ENCODE measurements around the gene TNFRSF1A.

TNFRSF1A gene

DNA sequence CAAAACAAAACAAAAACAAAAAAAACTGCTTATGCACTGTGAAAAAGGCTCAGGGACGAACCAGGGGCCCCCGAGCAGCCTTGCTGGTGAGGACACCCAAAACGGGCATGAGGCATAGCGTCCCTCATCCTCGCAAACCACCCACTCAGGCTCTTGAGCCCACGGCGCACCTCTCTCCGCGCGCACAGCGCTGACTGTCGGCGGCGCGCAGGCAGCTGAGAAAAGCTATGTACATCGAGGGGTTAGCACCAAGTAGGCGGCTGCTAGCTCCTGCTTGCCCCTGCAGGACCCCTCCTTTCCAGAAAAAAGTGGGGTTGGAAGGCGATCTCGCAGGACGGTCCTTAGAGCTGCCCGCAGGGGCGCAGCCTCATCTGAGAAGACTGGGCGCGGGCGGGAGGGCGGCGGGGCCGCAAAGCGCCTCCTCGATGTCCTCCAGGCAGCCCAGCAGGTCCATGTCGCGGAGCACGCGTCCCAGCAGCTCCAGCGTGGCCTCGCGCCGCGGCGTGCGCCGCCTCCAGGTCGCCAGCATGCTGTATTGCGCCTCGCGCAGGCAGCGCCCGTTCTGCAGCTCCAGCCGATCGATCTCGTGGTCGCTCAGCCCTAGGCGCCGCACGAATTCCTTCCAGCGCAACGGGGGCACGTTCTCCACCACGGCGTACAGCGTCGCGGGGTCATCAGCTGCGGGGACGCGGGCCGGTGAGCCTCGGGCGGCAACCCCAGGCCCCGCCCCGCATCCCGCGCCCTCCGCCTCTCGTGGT is 12.8 kb downstream of the TNFRSF1A start:
- 0 out of 2 replicates have a peak, but pooled peaks cover 4% of the 10 kb centered on the region for H3F3A ChIP-seq (ENCODE audit: low read depth)
- H3K4me2 ChIP-seq (ENCODE audit: low read depth, low read length, poor library complexity, severe bottlenecking) = no peak overlapping the region
- H2AFZ ChIP-seq (ENCODE audit: low read length) = no peak overlapping the region
- peaks cover 21% of the 10 kb centered on the region for H3K79me2 ChIP-seq (ENCODE audit: insufficient read depth, low read length)
- TF ChIP-seq, protein P1, sequence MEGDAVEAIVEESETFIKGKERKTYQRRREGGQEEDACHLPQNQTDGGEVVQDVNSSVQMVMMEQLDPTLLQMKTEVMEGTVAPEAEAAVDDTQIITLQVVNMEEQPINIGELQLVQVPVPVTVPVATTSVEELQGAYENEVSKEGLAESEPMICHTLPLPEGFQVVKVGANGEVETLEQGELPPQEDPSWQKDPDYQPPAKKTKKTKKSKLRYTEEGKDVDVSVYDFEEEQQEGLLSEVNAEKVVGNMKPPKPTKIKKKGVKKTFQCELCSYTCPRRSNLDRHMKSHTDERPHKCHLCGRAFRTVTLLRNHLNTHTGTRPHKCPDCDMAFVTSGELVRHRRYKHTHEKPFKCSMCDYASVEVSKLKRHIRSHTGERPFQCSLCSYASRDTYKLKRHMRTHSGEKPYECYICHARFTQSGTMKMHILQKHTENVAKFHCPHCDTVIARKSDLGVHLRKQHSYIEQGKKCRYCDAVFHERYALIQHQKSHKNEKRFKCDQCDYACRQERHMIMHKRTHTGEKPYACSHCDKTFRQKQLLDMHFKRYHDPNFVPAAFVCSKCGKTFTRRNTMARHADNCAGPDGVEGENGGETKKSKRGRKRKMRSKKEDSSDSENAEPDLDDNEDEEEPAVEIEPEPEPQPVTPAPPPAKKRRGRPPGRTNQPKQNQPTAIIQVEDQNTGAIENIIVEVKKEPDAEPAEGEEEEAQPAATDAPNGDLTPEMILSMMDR (conservative IDR thresholded peaks at IDR 0.05; ENCODE audit: low read length) = no peak
- no peak for TF ChIP-seq EZH2phosphoT487 (IDR thresholded peaks at IDR 0.05; ENCODE audit: borderline replicate concordance)
- H3K9me3 ChIP-seq (ENCODE audit: insufficient read depth, low read depth, low read length) = no peaks in the 10 kb centered on the region
- peaks cover 64% of the 10 kb centered on the region; the same call in 1 of the 2 replicates for H3K36me3 ChIP-seq (ENCODE audit: insufficient read depth, low read length)
- no peaks in the 10 kb centered on the region for H3K27me3 ChIP-seq (ENCODE audit: insufficient read depth, low read length, poor library complexity, severe bottlenecking)
- no peaks in the 10 kb centered on the region for H3K9me2 ChIP-seq (replicated peaks; ENCODE audit: low read depth, low read length)
- no peak overlapping the region for H3K9ac ChIP-seq (ENCODE audit: low read depth, low read length, poor library complexity, severe bottlenecking)
- H4K20me1 ChIP-seq (ENCODE audit: insufficient read depth, low read length, poor library complexity, severe bottlenecking) = peaks cover 13% of the 10 kb centered on the region
- H3K4me1 ChIP-seq (ENCODE audit: insufficient read depth, low read length, poor library complexity, severe bottlenecking) = peaks cover 3% of the 10 kb centered on the region
- H3K4me3 ChIP-seq (ENCODE audit: low read length, poor library complexity, severe bottlenecking) = no peak overlapping the region

DNA sequence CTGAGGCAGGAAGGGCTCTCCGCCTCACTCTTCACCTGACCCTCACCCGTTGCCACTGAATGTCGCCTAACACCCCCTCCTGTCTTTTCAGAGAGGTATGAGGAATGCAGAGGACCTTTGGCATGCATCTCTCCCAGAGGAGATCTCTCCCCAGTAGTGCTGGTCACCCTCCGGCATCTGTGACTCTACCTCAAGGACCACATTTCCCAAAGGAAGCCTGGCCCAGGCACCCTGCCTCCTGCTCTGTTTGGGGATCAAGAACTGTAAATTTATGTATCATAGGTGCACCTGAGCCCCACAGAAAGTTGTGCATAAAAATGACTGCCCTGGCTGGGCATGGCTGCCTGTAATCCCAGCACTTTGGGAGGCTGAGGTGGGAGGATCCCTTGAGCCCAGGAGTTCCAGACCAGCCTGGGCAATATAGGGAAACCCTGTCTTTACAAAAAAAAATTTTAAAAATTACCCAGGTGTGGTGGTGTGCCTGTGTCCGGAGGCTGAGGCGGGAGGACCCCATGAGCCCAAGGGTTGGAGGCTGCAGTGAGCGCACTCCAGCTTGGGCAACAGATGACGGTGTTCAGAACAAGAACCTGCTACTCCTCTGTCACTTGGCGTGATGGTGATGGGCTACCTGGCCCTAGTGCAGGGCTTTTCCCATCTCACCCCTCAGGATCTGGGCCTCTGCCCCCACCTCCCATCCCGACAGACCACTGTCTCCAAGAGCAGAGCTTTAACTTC is 13.7 kb downstream of the TNFRSF1A start:
- Histone ChIP-seq H3K4me2 (ENCODE audit: low read depth, low read length, poor library complexity, severe bottlenecking) (no peak overlapping the region), H3K9me3 (ENCODE audit: insufficient read depth, low read depth, low read length) (no peaks in the 10 kb centered on the region), H3K9ac (ENCODE audit: low read depth, low read length, poor library complexity, severe bottlenecking) (no peak overlapping the region), H3K36me3 (ENCODE audit: insufficient read depth, low read length) (peaks cover 55% of the 10 kb centered on the region; the same call in 1 of the 2 replicates), H3F3A (ENCODE audit: low read depth) (0 out of 2 replicates have a peak, but pooled peaks cover 4% of the 10 kb centered on the region), H3K4me3 (ENCODE audit: low read length, poor library complexity, severe bottlenecking) (no peak overlapping the region), H3K9me2 (replicated peaks; ENCODE audit: low read depth, low read length) (no peaks in the 10 kb centered on the region), H3K4me1 (ENCODE audit: insufficient read depth, low read length, poor library complexity, severe bottlenecking) (peaks cover 11% of the 10 kb centered on the region), H4K20me1 (ENCODE audit: insufficient read depth, low read length, poor library complexity, severe bottlenecking) (peaks cover 7% of the 10 kb centered on the region), H3K27me3 (ENCODE audit: insufficient read depth, low read length, poor library complexity, severe bottlenecking) (no peaks in the 10 kb centered on the region), H2AFZ (ENCODE audit: low read length) (no peak overlapping the region), H3K79me2 (ENCODE audit: insufficient read depth, low read length) (peaks cover 12% of the 10 kb centered on the region; the same call in 1 of the 2 replicates)
- TF ChIP-seq, protein P1 (conservative IDR thresholded peaks at IDR 0.05; ENCODE audit: low read length) = no peak
- no peak for TF ChIP-seq EZH2phosphoT487 (IDR thresholded peaks at IDR 0.05; ENCODE audit: borderline replicate concordance)

DNA sequence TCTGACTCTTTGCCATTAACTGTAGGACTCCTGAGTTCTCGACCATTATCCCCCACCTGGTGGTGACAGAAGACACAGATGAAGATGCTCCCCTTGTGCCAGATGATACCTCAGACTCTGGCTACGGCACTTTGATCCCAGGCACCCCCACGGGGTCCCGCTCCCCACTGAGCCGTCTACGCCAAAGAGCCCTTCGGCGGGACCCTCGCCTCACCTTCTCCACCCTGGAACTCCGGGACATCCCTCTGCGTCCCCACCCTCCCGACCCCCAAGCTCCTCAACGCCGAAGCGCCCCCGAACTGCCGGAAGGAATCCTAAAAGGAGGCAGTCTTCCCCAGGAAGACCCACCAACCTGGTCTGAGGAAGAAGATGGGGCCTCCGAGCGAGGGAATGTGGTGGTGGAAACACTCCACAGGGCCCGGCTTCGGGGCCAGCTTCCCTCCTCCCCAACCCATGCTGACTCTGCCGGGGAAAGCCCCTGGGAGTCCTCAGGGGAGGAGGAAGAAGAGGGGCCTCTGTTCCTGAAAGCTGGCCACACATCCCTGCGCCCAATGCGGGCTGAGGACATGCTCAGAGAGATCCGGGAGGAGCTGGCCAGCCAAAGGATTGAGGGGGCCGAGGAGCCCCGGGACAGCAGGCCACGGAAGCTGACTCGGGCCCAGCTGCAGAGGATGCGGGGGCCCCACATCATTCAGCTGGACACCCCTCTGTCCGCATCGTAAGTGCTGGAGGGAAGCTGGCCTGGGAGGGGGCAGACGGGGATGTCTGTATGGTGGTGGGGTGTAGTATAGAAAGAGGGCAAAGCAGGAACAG is 14.4 kb downstream of the TNFRSF1A start:
- Histone ChIP-seq H3K9ac (ENCODE audit: low read depth, low read length, poor library complexity, severe bottlenecking) (no peak overlapping the region), H3F3A (ENCODE audit: low read depth) (0 out of 2 replicates have a peak, but pooled peaks cover 4% of the 10 kb centered on the region), H3K27me3 (ENCODE audit: insufficient read depth, low read length, poor library complexity, severe bottlenecking) (no peaks in the 10 kb centered on the region), H3K9me2 (replicated peaks; ENCODE audit: low read depth, low read length) (no peaks in the 10 kb centered on the region), H3K79me2 (ENCODE audit: insufficient read depth, low read length) (peaks cover 4% of the 10 kb centered on the region; the same call in 1 of the 2 replicates), H3K9me3 (ENCODE audit: insufficient read depth, low read depth, low read length) (no peaks in the 10 kb centered on the region), H3K4me3 (ENCODE audit: low read length, poor library complexity, severe bottlenecking) (no peak overlapping the region), H3K36me3 (ENCODE audit: insufficient read depth, low read length) (peaks cover 48% of the 10 kb centered on the region; the same call in 1 of the 2 replicates), H4K20me1 (ENCODE audit: insufficient read depth, low read length, poor library complexity, severe bottlenecking) (peaks cover 1% of the 10 kb centered on the region), H3K4me2 (ENCODE audit: low read depth, low read length, poor library complexity, severe bottlenecking) (no peak overlapping the region), H2AFZ (ENCODE audit: low read length) (no peak overlapping the region), H3K4me1 (ENCODE audit: insufficient read depth, low read length, poor library complexity, severe bottlenecking) (peaks cover 17% of the 10 kb centered on the region)
- TF ChIP-seq, protein P1 (conservative IDR thresholded peaks at IDR 0.05; ENCODE audit: low read length) = no peak
- no peak for TF ChIP-seq EZH2phosphoT487 (IDR thresholded peaks at IDR 0.05; ENCODE audit: borderline replicate concordance)

Measured in Loucy (cell line).